HepG2 (cell line): ENCODE data around the gene GRM2. TPM values are rescaled to one million over a fixed set of nuclear protein-coding genes. Genes with fewer than 3 reads are reported as not detected.

Experiments used
- ETV6 ChIP-seq: sonication (generic); formaldehyde crosslinking; conservative IDR thresholded peaks from 2 replicates; pipeline ENCODE4 v1.4.0; 2020; ENCODE audit warnings: missing genetic modification reagents
- HMGA1 ChIP-seq: sonication (generic); formaldehyde crosslinking; conservative IDR thresholded peaks from 2 replicates; pipeline ENCODE4 v1.4.0; 2020; ENCODE audit warnings: missing genetic modification reagents
- PATZ1 ChIP-seq: sonication (generic); formaldehyde crosslinking; IDR thresholded peaks from 2 replicates; pipeline ENCODE4 v1.4.0; 2020; ENCODE audit warnings: missing genetic modification reagents
- RFX5 ChIP-seq: IDR thresholded peaks from 2 replicates; pipeline ENCODE4 v1.6.1; 2011; ENCODE audit warnings: low read depth, low read length, improper control_type of control experiment
- STAT5B ChIP-seq: sonication (generic); formaldehyde crosslinking; IDR thresholded peaks from 2 replicates; pipeline ENCODE4 v1.4.0; 2020; ENCODE audit warnings: missing genetic modification reagents
- TEAD3 ChIP-seq: optimal IDR thresholded peaks from 2 replicates; pipeline ENCODE3; 2016; ENCODE audit warnings: borderline replicate concordance
- ZFP36L1 ChIP-seq: sonication (generic); formaldehyde crosslinking; IDR thresholded peaks from 2 replicates; pipeline ENCODE4 v1.8.0; 2022; ENCODE audit warnings: mild to moderate bottlenecking, missing genetic modification reagents, moderate library complexity
- ZNF337 ChIP-seq: sonication (generic); formaldehyde crosslinking; IDR thresholded peaks from 2 replicates; pipeline ENCODE4 v1.5.1; 2020; ENCODE audit warnings: missing genetic modification reagents, low read depth, mild to moderate bottlenecking, borderline replicate concordance
- ZNF546 ChIP-seq: sonication (generic); formaldehyde crosslinking; conservative IDR thresholded peaks from 2 replicates; pipeline ENCODE4 v1.8.1; 2023; ENCODE audit warnings: mild to moderate bottlenecking, missing genetic modification reagents
- polyA plus RNA-seq, 8 experiments: library from polyadenylated mRNA; depleted of rRNA in 3 of 8; stranded (reverse) in 7 of 8; unstranded in 1 of 8; fragments of >200 nt; fragmentation: Illumina TruSeq in 4 of 8; extraction: Trizol in 4 of 8; gene quantifications; 2 replicates each; pipeline versions ENCODE4 v1.2.1 to v1.2.3, GENCODE V29; 2011 to 2016; ENCODE audit warnings: low read depth in 4 of 8, missing spikeins in 1 of 8, mixed read lengths in 1 of 8; ENCODE audit not compliant: insufficient read depth in 1 of 8
- total RNA-seq, 5 experiments: library from RNA; depleted of rRNA; stranded (reverse); fragments of >200 nt; fragmentation: Illumina TruSeq; extraction: Trizol; gene quantifications; 2 replicates each; pipeline ENCODE4 v1.2.3, GENCODE V29; 2016; ENCODE audit warnings: low read depth in 1 of 5
- TF ChIP-seq, protein P1 (sequence below): sonication (generic); formaldehyde crosslinking; IDR thresholded peaks from 2 replicates; pipeline ENCODE4 v1.5.1; 2020; ENCODE audit warnings: missing genetic modification reagents, mild to moderate bottlenecking, borderline replicate concordance
- TF ChIP-seq, protein P2 (sequence below): sonication (generic); formaldehyde crosslinking; IDR thresholded peaks from 2 replicates; pipeline ENCODE4 v1.4.0; 2020; ENCODE audit warnings: missing genetic modification reagents
- TF ChIP-seq, protein P3 (sequence below): IDR thresholded peaks from 2 replicates; pipeline ENCODE4 v1.6.1; 2016

The GRM2 gene
- total and polyA plus RNA-seq, 2 of the 13 experiments (the other 11 are each of a cell fraction or from before 2014, with no cell fraction given): 0.04 to 0.07 TPM

DNA sequence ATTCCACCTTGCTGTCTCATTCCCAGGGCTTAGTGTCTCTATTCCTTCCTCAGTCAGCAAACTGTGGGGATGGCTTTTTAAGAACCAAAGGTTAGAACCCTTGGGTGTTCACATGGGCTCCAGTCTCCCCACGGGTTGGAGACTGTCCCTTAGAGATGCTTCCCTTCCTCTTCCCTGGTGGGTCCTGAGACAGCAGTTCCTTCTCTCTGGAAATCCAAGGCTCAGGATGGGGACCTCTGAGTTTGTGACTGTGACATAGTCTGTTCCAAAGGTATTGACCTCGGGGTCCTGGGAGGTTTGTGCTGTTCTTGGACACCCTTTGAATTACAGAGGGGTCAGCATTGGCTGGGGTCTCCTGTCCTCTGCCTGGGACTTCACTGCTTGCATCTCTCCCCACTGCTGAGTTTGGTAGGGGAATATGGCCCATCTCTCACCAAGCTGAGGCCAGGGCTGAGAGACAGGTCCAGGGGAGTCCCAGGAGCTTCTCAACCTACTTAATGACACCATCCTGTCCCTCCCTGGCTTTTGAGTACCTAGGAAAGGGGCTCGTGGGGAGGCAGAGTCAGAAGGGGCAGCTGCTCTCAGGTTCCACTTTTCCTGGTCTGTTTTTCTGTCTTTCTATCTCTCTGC, 1.5 kb downstream of the GRM2 start (continued):
- TF ChIP-seq, protein P1, sequence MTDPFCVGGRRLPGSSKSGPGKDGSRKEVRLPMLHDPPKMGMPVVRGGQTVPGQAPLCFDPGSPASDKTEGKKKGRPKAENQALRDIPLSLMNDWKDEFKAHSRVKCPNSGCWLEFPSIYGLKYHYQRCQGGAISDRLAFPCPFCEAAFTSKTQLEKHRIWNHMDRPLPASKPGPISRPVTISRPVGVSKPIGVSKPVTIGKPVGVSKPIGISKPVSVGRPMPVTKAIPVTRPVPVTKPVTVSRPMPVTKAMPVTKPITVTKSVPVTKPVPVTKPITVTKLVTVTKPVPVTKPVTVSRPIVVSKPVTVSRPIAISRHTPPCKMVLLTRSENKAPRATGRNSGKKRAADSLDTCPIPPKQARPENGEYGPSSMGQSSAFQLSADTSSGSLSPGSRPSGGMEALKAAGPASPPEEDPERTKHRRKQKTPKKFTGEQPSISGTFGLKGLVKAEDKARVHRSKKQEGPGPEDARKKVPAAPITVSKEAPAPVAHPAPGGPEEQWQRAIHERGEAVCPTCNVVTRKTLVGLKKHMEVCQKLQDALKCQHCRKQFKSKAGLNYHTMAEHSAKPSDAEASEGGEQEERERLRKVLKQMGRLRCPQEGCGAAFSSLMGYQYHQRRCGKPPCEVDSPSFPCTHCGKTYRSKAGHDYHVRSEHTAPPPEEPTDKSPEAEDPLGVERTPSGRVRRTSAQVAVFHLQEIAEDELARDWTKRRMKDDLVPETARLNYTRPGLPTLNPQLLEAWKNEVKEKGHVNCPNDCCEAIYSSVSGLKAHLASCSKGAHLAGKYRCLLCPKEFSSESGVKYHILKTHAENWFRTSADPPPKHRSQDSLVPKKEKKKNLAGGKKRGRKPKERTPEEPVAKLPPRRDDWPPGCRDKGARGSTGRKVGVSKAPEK (CRISPR knock-in tag): no peak
- TF ChIP-seq RFX5 (no peak), ETV6 (CRISPR knock-in tag) (no peak), ZFP36L1 (no peak), STAT5B (CRISPR knock-in tag) (no peak), ZNF546 (CRISPR knock-in tag) (no peak), ZNF337 (no peak), TEAD3 (CRISPR knock-in tag) (no peak), PATZ1 (CRISPR knock-in tag) (no peak), HMGA1 (CRISPR knock-in tag) (no peak)
- TF ChIP-seq, protein P2, sequence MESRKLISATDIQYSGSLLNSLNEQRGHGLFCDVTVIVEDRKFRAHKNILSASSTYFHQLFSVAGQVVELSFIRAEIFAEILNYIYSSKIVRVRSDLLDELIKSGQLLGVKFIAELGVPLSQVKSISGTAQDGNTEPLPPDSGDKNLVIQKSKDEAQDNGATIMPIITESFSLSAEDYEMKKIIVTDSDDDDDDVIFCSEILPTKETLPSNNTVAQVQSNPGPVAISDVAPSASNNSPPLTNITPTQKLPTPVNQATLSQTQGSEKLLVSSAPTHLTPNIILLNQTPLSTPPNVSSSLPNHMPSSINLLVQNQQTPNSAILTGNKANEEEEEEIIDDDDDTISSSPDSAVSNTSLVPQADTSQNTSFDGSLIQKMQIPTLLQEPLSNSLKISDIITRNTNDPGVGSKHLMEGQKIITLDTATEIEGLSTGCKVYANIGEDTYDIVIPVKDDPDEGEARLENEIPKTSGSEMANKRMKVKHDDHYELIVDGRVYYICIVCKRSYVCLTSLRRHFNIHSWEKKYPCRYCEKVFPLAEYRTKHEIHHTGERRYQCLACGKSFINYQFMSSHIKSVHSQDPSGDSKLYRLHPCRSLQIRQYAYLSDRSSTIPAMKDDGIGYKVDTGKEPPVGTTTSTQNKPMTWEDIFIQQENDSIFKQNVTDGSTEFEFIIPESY (CRISPR knock-in tag): no peak
- TF ChIP-seq, protein P3, sequence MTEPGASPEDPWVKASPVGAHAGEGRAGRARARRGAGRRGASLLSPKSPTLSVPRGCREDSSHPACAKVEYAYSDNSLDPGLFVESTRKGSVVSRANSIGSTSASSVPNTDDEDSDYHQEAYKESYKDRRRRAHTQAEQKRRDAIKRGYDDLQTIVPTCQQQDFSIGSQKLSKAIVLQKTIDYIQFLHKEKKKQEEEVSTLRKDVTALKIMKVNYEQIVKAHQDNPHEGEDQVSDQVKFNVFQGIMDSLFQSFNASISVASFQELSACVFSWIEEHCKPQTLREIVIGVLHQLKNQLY: no peak
